Uterus (tissue), 4 donors: Measurements from ENCODE around the gene CUL4A. TPM values are rescaled to one million over a fixed set of nuclear protein-coding genes. Genes with fewer than 3 reads are reported as not detected.

Experiments
- DNase-seq, 2 donors: peaks; one replicate each; pipeline ENCODE4 v3.0.0-alpha.2; 2019 to 2020
- H3K27ac ChIP-seq, 2 donors: fragments of 200-600 bp; sonication (generic); 1 replicate in 1 of 2; 2 replicates in 1 of 2; pipeline ENCODE4 v1.5.1; 2016 to 2018
- H3K27me3 ChIP-seq, 2 donors: fragments of 200-600 bp; sonication (generic); one replicate each; pipeline ENCODE4 v1.5.1; 2018 to 2019; ENCODE audit warnings: control low read depth in 1 of 2
- H3K36me3 ChIP-seq, 2 donors: fragments of 200-600 bp; sonication (generic); one replicate each; pipeline ENCODE4 v1.5.1; 2019; ENCODE audit warnings: control low read depth in 1 of 2
- H3K4me1 ChIP-seq, 2 donors: fragments of 200-600 bp; sonication (generic); one replicate each; pipeline ENCODE4 v1.5.1; 2018 to 2019; ENCODE audit warnings: control low read depth in 1 of 2
- H3K4me3 ChIP-seq, 2 donors: fragments of 200-600 bp; sonication (generic); 1 replicate in 1 of 2; 2 replicates in 1 of 2; pipeline ENCODE4 v1.5.1; 2018 to 2019; ENCODE audit warnings: mild to moderate bottlenecking in 1 of 2
- H3K9me3 ChIP-seq, 2 donors: fragments of 200-600 bp; sonication (generic); one replicate each; pipeline ENCODE4 v1.5.1; 2019; ENCODE audit warnings: control low read depth in 1 of 2
- CTCF ChIP-seq, 4 experiments: fragments of 200-600 bp in 2 of 4; fragments of 450-650 bp in 2 of 4; sonication (generic) in 2 of 4; IDR thresholded peaks; one replicate each; pipeline ENCODE4 v1.5.1; 2016 to 2019; ENCODE audit warnings: antibody characterized with exemption in 4 of 4, mild to moderate bottlenecking in 2 of 4, moderate library complexity in 1 of 4
- POLR2A ChIP-seq, 2 donors: fragments of 450-650 bp; IDR thresholded peaks; one replicate each; pipeline ENCODE4 v1.6.1; 2016; ENCODE audit warnings: antibody characterized with exemption in 2 of 2, mild to moderate bottlenecking in 1 of 2, moderate library complexity in 1 of 2
- intact Hi-C: fragments of 100-400 bp; cut with DNase I; formaldehyde crosslinking; loops from one replicate; pipeline ENCODE4 v1.15.1; 2023; ENCODE audit warnings: low total_unique reads
- total RNA-seq, 4 donors: library from RNA; depleted of rRNA in 3 of 4; stranded (reverse); fragments of >200 nt in 3 of 4; gene quantifications; one replicate each; pipeline versions ENCODE4 v1.1.0 to v1.2.4, GENCODE V29; 2014 to 2023
- donor health status: DM: yes; HTN: yes; CAD: no.

The CUL4A gene
- total RNA-seq, 4 donors from 2014 or later = 34.3 to 110 (median 66.1) TPM

GRCh38 chr13:113205428-113205931 is 3.9 kb upstream of the CUL4A start:
- intact Hi-C loops = no loop called here

GRCh38 chr13:113207460-113207859 is 2.0 kb upstream of the CUL4A start:
- Histone ChIP-seq H3K27ac (peak overlapping the region; percentile 97 to 100), H3K4me1 (peaks cover 4% of the 10 kb centered on the region in 2 donors)

More at GRCh38 chr13:113205428-113205931, 3.9 kb upstream of the CUL4A start:
- Histone ChIP-seq H3K9me3 (no peaks in the 10 kb centered on the region), H3K4me1 (peaks cover 0 to 4% of the 10 kb centered on the region in 2 donors), H3K27ac (no peak overlapping the region), H3K27me3 (no peaks in the 10 kb centered on the region), H3K36me3 (no peaks in the 10 kb centered on the region), H3K4me3 (no peak overlapping the region)
- DNase-seq = no peak
- TF ChIP-seq CTCF (IDR thresholded peaks at IDR 0.05) (no peak), POLR2A (IDR thresholded peaks at IDR 0.05) (no peak)

GRCh38 chr13:113207890-113208420 is 1.5 kb upstream of the CUL4A start:
- peak overlapping the region; percentile 80 to 91 for H3K4me3 ChIP-seq
- H3K27me3 ChIP-seq = no peaks in the 10 kb centered on the region
- DNase-seq = no peak
- peaks cover 4% of the 10 kb centered on the region in 2 donors for H3K4me1 ChIP-seq
- intact Hi-C loops = no loop called here
- H3K36me3 ChIP-seq = no peaks in the 10 kb centered on the region
- no peaks in the 10 kb centered on the region for H3K9me3 ChIP-seq
- peak overlapping the region; percentile 97 to 100 for H3K27ac ChIP-seq
- TF ChIP-seq POLR2A (IDR thresholded peaks at IDR 0.05) (no peak), CTCF (IDR thresholded peaks at IDR 0.05) (no peak)

More at GRCh38 chr13:113207460-113207859, 2.0 kb upstream of the CUL4A start:
- intact Hi-C loops = no loop called here
- DNase-seq = no peak
- Histone ChIP-seq H3K9me3 (no peaks in the 10 kb centered on the region), H3K4me3 (peak overlapping the region; percentile 80 to 91), H3K27me3 (no peaks in the 10 kb centered on the region), H3K36me3 (no peaks in the 10 kb centered on the region)
- TF ChIP-seq POLR2A (IDR thresholded peaks at IDR 0.05) (no peak), CTCF (IDR thresholded peaks at IDR 0.05) (no peak)

GRCh38 chr13:113208421-113209335 is 735 bp upstream of the CUL4A start, which contains the start of gene PCID2:
PCID2 (minus strand) TSS chr13:113208669; CDS start chr13:113208634, 35 bp downstream.
- Histone ChIP-seq H3K4me3 (peak within 1 kb of the TSS; percentile 80 to 91), H3K27ac (peak within 1 kb of the TSS; percentile 97 to 100), H3K9me3 (no peaks in the 10 kb centered on the region), H3K36me3 (no peaks in the 10 kb centered on the region), H3K4me1 (peaks cover 4% of the 10 kb centered on the region in 2 donors), H3K27me3 (no peaks in the 10 kb centered on the region)
- intact Hi-C loops = no loop called here
- TF ChIP-seq CTCF (IDR thresholded peaks at IDR 0.05) (peak in 2 of 4 experiments; percentile 28 to 43), POLR2A (IDR thresholded peaks at IDR 0.05) (peak; percentile 57 to 85)
- peak; percentile 81 to 89 for DNase-seq
